ENCODE results near the gene TUBGCP5.

Gene TUBGCP5

DNA sequence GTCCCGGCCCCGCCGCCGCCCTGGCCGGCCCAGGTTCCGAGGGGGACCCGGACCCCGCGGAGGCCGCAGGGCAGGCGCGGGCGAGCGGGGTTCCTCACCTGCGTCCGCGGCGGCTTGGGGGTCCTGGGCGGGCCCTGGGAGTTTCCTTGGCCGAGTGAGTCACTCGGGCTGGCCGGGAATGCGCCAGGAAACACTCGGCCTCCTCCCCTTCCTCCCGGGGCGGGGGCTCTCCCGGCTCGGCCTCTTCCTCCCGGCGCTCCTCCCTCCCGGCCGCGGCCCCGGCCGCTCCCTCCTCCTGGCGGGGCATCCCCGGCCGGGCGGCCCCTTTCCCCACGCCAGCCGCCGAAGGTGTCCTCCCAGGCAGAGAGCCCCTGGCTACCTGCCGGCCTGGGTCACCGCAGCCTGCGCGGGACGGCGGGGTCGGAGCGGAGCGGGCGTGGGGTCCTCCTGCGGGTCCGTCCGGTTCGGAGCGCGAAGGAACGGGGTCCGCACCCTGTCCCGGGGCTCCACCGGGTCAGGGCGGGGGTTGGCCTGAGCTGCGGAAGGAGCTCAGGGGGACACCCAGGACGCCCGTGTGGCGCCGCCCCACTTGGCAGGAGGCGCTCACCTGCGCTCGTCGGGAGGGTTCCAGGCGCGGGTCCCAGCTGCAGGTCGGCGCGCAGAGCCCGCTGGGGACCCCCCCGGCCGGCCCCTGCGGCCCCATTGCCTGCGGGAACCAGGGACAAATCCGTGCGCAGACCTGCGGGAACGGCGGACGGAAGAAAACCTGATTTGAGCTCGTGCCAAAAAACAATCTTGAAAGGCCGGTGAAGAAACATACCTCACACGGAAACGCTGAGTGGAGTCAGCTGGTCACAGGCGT, 58.9 kb downstream of the TUBGCP5 start, which contains the start of gene CYFIP1:
Gene CYFIP1 (minus strand): TSS at position 180 of the 862 bp plus-strand sequence. CDS start 33,083 bp downstream, outside the sequence.
- H3K4me1 ChIP-seq (ENCODE audit: control insufficient read depth, insufficient read depth, low read length, poor library complexity, severe bottlenecking): no peaks in the 10 kb centered on the region
- H3K9me3 ChIP-seq (ENCODE audit: control insufficient read depth, low read length): no peaks in the 10 kb centered on the region
- H3K4me3 ChIP-seq (ENCODE audit: insufficient read depth, low read depth, low read length, poor library complexity, severe bottlenecking): peak within 1 kb of the TSS; percentile 90
- peak in 1 of 3 donors; percentile 8 for DNase-seq
- no peaks in the 10 kb centered on the region for H3K36me3 ChIP-seq (ENCODE audit: control insufficient read depth, insufficient read depth, low read length)
- no peak within 1 kb of the TSS for H3K27ac ChIP-seq (ENCODE audit: insufficient read depth, low read length, poor library complexity, severe bottlenecking)
- no peaks in the 10 kb centered on the region for H3K27me3 ChIP-seq (replicated peaks; ENCODE audit: control insufficient read depth, insufficient read depth, low read length, poor library complexity, severe bottlenecking)

DNA sequence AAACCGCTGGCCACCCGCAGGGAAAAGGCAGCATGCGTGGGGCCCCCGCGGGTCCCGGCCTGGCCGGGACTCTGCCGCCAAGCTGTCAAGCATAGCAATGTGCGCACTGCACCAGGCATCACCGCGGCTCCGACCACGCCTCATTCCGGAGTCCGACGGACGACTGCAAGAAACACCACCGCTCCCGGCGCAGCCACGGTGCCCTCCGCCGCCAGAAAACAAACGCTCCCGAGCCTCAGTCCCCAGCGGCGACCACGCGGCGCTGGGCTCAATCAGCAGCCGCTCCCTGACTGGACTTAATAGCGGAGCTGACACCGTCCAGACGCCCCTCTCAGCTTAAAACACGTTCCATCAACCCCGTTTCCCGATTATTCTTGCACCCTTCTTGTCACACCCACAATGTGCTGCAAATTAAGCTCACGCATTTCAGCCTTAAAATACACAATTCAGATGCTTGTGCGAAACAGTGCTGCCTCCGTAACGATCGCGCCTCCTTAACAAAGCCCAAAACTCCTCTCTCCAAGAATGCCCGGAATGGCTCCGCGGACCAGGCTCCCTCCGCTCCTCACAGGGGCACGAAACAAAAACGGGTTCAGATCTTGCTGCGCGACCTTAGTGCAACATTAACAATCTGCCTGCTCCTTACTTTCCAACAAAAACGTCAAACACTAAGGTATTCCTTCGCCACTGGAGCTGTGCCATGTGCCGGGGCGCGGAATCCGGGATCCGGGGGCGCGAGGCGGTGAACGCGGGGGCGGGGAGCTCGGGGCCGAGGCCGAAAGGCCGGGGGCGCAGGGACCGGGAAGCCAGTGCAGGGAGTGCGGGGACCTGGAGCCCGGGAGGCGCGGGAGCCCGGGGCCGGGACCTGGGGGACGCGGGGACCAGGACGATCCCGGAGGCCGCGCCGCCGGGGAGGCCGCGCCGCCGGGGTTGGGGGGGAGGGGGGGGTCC, 59.9 kb downstream of the TUBGCP5 start:
- no peak for DNase-seq
- no peak overlapping the region for H3K27ac ChIP-seq (ENCODE audit: insufficient read depth, low read length, poor library complexity, severe bottlenecking)
- H3K4me3 ChIP-seq (ENCODE audit: insufficient read depth, low read depth, low read length, poor library complexity, severe bottlenecking): peak overlapping the region; percentile 90
- no peaks in the 10 kb centered on the region for H3K36me3 ChIP-seq (ENCODE audit: control insufficient read depth, insufficient read depth, low read length)
- H3K27me3 ChIP-seq (replicated peaks; ENCODE audit: control insufficient read depth, insufficient read depth, low read length, poor library complexity, severe bottlenecking): no peaks in the 10 kb centered on the region
- no peaks in the 10 kb centered on the region for H3K9me3 ChIP-seq (ENCODE audit: control insufficient read depth, low read length)
- no peaks in the 10 kb centered on the region for H3K4me1 ChIP-seq (ENCODE audit: control insufficient read depth, insufficient read depth, low read length, poor library complexity, severe bottlenecking)

DNA sequence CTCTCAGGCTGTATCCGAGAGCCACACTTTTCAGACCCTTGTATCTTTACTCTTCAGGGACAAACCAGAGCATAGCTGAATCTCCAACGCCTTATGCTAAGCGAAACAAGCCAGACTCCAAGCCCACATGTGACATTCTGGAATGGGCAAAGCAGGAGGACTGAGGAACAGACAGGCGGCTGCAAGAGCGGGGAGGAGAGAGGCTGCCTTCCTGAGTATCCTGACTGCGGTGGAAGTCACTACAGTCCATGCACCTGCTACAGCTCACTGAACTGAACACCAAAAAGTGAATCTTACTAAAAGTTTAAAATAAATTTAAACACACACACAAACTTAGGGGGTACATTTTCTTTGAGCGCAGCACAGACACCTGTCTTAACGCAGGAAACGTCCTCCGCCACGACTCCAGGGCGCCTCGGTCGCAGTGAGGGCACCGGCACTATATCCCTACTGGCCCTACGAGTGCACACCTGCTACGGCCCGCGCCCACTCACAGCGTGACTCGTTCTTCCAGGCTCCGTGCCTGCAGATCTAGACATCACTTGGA, 60.6 kb downstream of the TUBGCP5 start:
- H3K27me3 ChIP-seq (replicated peaks; ENCODE audit: control insufficient read depth, insufficient read depth, low read length, poor library complexity, severe bottlenecking): no peaks in the 10 kb centered on the region
- DNase-seq: no peak
- no peaks in the 10 kb centered on the region for H3K36me3 ChIP-seq (ENCODE audit: control insufficient read depth, insufficient read depth, low read length)
- H3K4me1 ChIP-seq (ENCODE audit: control insufficient read depth, insufficient read depth, low read length, poor library complexity, severe bottlenecking): no peaks in the 10 kb centered on the region
- no peaks in the 10 kb centered on the region for H3K9me3 ChIP-seq (ENCODE audit: control insufficient read depth, low read length)
- peak overlapping the region; percentile 90 for H3K4me3 ChIP-seq (ENCODE audit: insufficient read depth, low read depth, low read length, poor library complexity, severe bottlenecking)
- H3K27ac ChIP-seq (ENCODE audit: insufficient read depth, low read length, poor library complexity, severe bottlenecking): no peak overlapping the region

DNA sequence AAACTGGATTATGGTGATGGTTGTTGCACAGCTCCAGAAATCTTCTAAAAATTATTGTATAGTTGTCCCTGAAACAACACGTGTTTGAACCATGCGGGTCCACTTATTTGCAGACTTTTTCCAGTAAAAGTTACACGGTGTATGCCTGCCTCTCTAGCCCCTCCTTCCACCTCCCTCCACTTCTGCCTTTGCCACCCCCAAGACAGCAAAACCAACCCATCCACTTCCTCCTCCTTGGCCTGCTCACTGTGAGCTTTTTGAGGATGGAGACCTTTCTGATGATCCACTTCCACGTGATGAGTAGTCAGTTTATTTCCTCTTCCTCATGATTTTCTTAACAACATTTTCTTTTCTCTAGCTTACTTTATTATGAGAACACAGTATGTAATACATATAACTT, 64.6 kb downstream of the TUBGCP5 start:
- no peaks in the 10 kb centered on the region for H3K4me1 ChIP-seq (ENCODE audit: control insufficient read depth, insufficient read depth, low read length, poor library complexity, severe bottlenecking)
- no peak overlapping the region for H3K27ac ChIP-seq (ENCODE audit: insufficient read depth, low read length, poor library complexity, severe bottlenecking)
- no peaks in the 10 kb centered on the region for H3K27me3 ChIP-seq (replicated peaks; ENCODE audit: control insufficient read depth, insufficient read depth, low read length, poor library complexity, severe bottlenecking)
- no peaks in the 10 kb centered on the region for H3K36me3 ChIP-seq (ENCODE audit: control insufficient read depth, insufficient read depth, low read length)
- no peak overlapping the region for H3K4me3 ChIP-seq (ENCODE audit: insufficient read depth, low read depth, low read length, poor library complexity, severe bottlenecking)
- DNase-seq: no peak
- H3K9me3 ChIP-seq (ENCODE audit: control insufficient read depth, low read length): no peaks in the 10 kb centered on the region

DNA sequence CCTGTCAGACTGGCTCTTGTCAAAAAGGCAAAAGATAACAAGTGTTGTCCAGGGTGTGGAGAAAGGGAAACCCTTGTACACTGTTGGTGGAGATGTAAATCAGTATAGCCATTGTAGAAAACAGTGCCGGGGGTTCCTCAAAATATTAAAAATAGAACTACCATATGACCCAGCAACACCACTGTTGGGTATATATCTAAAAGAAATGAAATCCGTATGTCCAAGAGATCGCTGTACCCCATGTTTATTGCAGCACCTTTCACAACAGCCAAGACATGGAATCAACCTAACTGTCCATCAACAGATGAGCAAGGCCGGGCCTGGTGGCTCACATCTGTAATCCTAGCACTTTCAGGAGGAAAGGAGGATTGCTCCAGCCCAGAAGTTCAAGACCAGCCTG, 65.4 kb downstream of the TUBGCP5 start:
- H3K27me3 ChIP-seq (replicated peaks; ENCODE audit: control insufficient read depth, insufficient read depth, low read length, poor library complexity, severe bottlenecking): no peaks in the 10 kb centered on the region
- DNase-seq: no peak
- no peak overlapping the region for H3K4me3 ChIP-seq (ENCODE audit: insufficient read depth, low read depth, low read length, poor library complexity, severe bottlenecking)
- H3K36me3 ChIP-seq (ENCODE audit: control insufficient read depth, insufficient read depth, low read length): no peaks in the 10 kb centered on the region
- no peaks in the 10 kb centered on the region for H3K4me1 ChIP-seq (ENCODE audit: control insufficient read depth, insufficient read depth, low read length, poor library complexity, severe bottlenecking)
- no peaks in the 10 kb centered on the region for H3K9me3 ChIP-seq (ENCODE audit: control insufficient read depth, low read length)
- no peak overlapping the region for H3K27ac ChIP-seq (ENCODE audit: insufficient read depth, low read length, poor library complexity, severe bottlenecking)

DNA sequence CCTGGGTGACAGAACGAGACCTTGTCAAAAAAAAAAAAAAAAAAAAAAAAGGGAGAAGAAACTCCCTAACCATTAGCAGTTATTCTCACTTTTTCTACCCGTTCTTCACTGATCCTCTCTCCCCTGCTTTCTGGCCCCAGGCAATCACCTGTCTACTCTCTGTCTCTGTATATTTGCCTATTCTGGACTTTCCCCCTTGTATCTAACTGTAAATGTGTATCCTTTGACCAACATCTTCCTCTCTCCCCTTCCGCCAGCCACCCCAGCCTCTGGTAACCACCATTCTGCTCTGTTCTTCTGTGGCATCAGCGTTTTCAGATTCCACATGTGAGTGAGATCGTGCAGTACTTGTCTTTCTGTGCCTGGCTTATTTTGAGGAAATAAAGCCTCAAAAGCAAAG, 66.1 kb downstream of the TUBGCP5 start:
- H3K9me3 ChIP-seq (ENCODE audit: control insufficient read depth, low read length): no peaks in the 10 kb centered on the region
- H3K4me3 ChIP-seq (ENCODE audit: insufficient read depth, low read depth, low read length, poor library complexity, severe bottlenecking): no peak overlapping the region
- DNase-seq: no peak
- no peaks in the 10 kb centered on the region for H3K27me3 ChIP-seq (replicated peaks; ENCODE audit: control insufficient read depth, insufficient read depth, low read length, poor library complexity, severe bottlenecking)
- H3K27ac ChIP-seq (ENCODE audit: insufficient read depth, low read length, poor library complexity, severe bottlenecking): no peak overlapping the region
- no peaks in the 10 kb centered on the region for H3K36me3 ChIP-seq (ENCODE audit: control insufficient read depth, insufficient read depth, low read length)
- H3K4me1 ChIP-seq (ENCODE audit: control insufficient read depth, insufficient read depth, low read length, poor library complexity, severe bottlenecking): no peaks in the 10 kb centered on the region

DNA sequence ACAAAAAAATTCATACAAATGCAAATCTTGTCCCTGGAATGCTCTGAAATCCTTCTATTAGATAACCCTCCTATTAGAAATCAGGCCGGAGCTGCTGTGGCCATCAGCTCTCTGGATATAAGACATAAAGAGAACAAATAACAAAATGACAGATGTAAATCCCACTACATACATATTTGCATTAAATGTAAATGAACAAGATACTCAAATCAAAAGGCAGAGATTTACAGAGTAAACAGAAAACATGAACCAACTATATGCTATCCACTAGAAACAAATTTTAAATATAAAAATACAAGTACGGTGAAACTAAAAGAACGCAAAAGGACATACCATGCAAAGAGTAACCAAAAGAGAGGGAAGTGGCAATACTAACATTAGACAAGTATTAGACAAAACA, 69.9 kb downstream of the TUBGCP5 start:
- no peak for DNase-seq
- no peak overlapping the region for H3K27ac ChIP-seq (ENCODE audit: insufficient read depth, low read length, poor library complexity, severe bottlenecking)

DNA sequence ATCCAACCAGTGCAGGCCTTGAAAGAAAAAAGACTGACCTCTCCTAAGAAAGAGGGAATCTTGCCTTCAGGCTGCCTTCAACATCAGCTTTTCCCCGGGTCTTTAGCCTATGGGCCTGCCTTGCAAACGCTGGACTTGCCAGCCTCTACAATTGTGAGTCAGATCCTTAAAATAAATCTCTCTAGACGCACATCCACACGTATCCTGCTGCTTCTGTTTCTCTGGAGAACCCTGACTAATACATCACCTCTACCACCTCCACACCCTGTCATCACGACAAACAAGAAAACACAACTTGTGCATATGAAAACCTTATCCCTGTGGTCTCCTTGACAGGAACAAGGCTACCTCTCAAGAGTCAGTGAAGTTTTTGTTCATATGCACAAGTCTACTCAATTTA, 71.0 kb downstream of the TUBGCP5 start:
- no peaks in the 10 kb centered on the region for H3K9me3 ChIP-seq (ENCODE audit: control insufficient read depth, low read length)
- H3K36me3 ChIP-seq (ENCODE audit: control insufficient read depth, insufficient read depth, low read length): no peaks in the 10 kb centered on the region
- H3K27ac ChIP-seq (ENCODE audit: insufficient read depth, low read length, poor library complexity, severe bottlenecking): no peak overlapping the region
- DNase-seq: no peak
- H3K27me3 ChIP-seq (replicated peaks; ENCODE audit: control insufficient read depth, insufficient read depth, low read length, poor library complexity, severe bottlenecking): no peaks in the 10 kb centered on the region
- no peaks in the 10 kb centered on the region for H3K4me1 ChIP-seq (ENCODE audit: control insufficient read depth, insufficient read depth, low read length, poor library complexity, severe bottlenecking)
- no peak overlapping the region for H3K4me3 ChIP-seq (ENCODE audit: insufficient read depth, low read depth, low read length, poor library complexity, severe bottlenecking)

More for the DNA sequence above, 69.9 kb downstream of the TUBGCP5 start:
- no peak overlapping the region for H3K4me3 ChIP-seq (ENCODE audit: insufficient read depth, low read depth, low read length, poor library complexity, severe bottlenecking)
- H3K36me3 ChIP-seq (ENCODE audit: control insufficient read depth, insufficient read depth, low read length): no peaks in the 10 kb centered on the region
- no peaks in the 10 kb centered on the region for H3K4me1 ChIP-seq (ENCODE audit: control insufficient read depth, insufficient read depth, low read length, poor library complexity, severe bottlenecking)
- no peaks in the 10 kb centered on the region for H3K27me3 ChIP-seq (replicated peaks; ENCODE audit: control insufficient read depth, insufficient read depth, low read length, poor library complexity, severe bottlenecking)
- H3K9me3 ChIP-seq (ENCODE audit: control insufficient read depth, low read length): no peaks in the 10 kb centered on the region

DNA sequence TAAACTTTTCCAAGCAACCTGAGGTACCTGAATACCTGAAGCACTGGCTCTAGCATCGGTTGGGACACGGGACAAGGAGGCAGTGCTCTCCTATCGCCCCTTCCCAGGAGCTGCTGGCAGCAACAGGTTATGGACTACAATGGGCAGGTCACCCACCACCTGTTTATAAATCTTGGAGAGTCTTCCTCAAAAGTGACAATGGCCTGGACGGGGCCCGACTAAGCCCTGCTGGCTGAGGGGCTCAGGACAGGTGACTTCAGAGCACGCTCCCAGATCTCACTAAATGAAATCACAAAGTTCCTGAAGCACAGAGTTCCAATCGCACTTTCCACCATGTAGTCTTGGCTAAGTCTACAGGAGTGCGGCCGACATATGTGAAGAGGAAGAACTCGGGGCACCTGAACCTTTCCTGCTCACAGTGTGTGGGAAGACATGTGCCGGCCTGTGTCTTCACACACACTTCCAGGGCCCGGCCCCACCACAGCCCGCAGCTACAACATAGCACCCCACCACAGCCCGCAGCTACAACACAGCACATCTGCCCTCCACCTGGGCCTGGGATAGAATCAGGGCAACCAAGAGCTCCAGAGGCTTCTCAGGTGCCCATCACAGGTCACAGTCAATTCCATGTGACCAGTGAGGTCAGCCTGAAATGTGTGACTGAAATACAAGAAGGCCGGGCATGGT, 72.1 kb downstream of the TUBGCP5 start:
- no peak for DNase-seq
- no peak overlapping the region for H3K4me3 ChIP-seq (ENCODE audit: insufficient read depth, low read depth, low read length, poor library complexity, severe bottlenecking)
- no peaks in the 10 kb centered on the region for H3K9me3 ChIP-seq (ENCODE audit: control insufficient read depth, low read length)
- no peaks in the 10 kb centered on the region for H3K4me1 ChIP-seq (ENCODE audit: control insufficient read depth, insufficient read depth, low read length, poor library complexity, severe bottlenecking)
- no peak overlapping the region for H3K27ac ChIP-seq (ENCODE audit: insufficient read depth, low read length, poor library complexity, severe bottlenecking)
- H3K27me3 ChIP-seq (replicated peaks; ENCODE audit: control insufficient read depth, insufficient read depth, low read length, poor library complexity, severe bottlenecking): no peaks in the 10 kb centered on the region
- no peaks in the 10 kb centered on the region for H3K36me3 ChIP-seq (ENCODE audit: control insufficient read depth, insufficient read depth, low read length)

Data from effector memory CD4-positive, alpha-beta T cell (primary cell).